GM03348 (cell line): ENCODE data around the gene APLP2.
"Not testable (repeated sequence)": the region's sequence is repeated elsewhere in the genome, so short reads cannot be mapped to it uniquely, and the experiment has no call there.

Experiments used
- DNase-seq: peaks from one replicate; pipeline ENCODE4 v3.0.0; 2012; ENCODE audit warnings: low spot score

The APLP2 gene

GRCh38 chr11:130172001-130172400 lies 102.3 kb downstream of the APLP2 start:
- DNase-seq = not testable (repeated sequence)

- DNase-seq = no peak
These were observed 104.9 kb downstream of the APLP2 start for GRCh38 chr11:130174642-130175041.

GRCh38 chr11:130175898-130176297 lies 106.2 kb downstream of the APLP2 start:
- no peak for DNase-seq

- DNase-seq = no peak
These were observed 108.1 kb downstream of the APLP2 start for GRCh38 chr11:130177782-130178181.

GRCh38 chr11:130178441-130179339 lies 109.0 kb downstream of the APLP2 start:
- no peak for DNase-seq

GRCh38 chr11:130179396-130180306 lies 110.0 kb downstream of the APLP2 start:
- no peak for DNase-seq

GRCh38 chr11:130180491-130180890 lies 110.8 kb downstream of the APLP2 start:
- DNase-seq = peak; percentile 48

- no peak for DNase-seq
These were observed 111.2 kb downstream of the APLP2 start for GRCh38 chr11:130180896-130181294.

GRCh38 chr11:130181295-130182272 lies 111.9 kb downstream of the APLP2 start:
- DNase-seq = peak; percentile 88

- no peak for DNase-seq
These were observed 114.3 kb downstream of the APLP2 start for GRCh38 chr11:130183878-130184610.

- no peak for DNase-seq
These were observed 117.4 kb downstream of the APLP2 start for GRCh38 chr11:130187096-130187495.

- DNase-seq = no peak
These were observed 118.4 kb downstream of the APLP2 start for GRCh38 chr11:130188047-130188446.

GRCh38 chr11:130188585-130189347 lies 119.1 kb downstream of the APLP2 start:
- no peak for DNase-seq

- no peak for DNase-seq
These were observed 120.0 kb downstream of the APLP2 start for GRCh38 chr11:130189492-130190210.

- no peak for DNase-seq
These were observed 120.7 kb downstream of the APLP2 start for GRCh38 chr11:130190371-130190881.

- DNase-seq = no peak
These were observed 122.2 kb downstream of the APLP2 start for GRCh38 chr11:130191896-130192295.

GRCh38 chr11:130192845-130193267 lies 123.2 kb downstream of the APLP2 start:
- no peak for DNase-seq

- not testable (repeated sequence) for DNase-seq
These were observed 123.9 kb downstream of the APLP2 start for GRCh38 chr11:130193551-130193950.
